22Rv1 (cell line): ENCODE data around the gene MYL7.

Experiments used
- H3K27ac ChIP-seq: fragments of 450-650 bp; 2 replicates; pipeline ENCODE4 v1.5.1; 2017
- CTCF ChIP-seq: fragments of 450-650 bp; IDR thresholded peaks from 2 replicates; pipeline ENCODE4 v1.5.1; 2017; ENCODE audit warnings: mild to moderate bottlenecking
- ZFX ChIP-seq: fragments of 450-650 bp; IDR thresholded peaks from 2 replicates; pipeline ENCODE4 v1.6.1; 2017; ENCODE audit warnings: antibody characterized with exemption, borderline replicate concordance

Gene MYL7

DNA sequence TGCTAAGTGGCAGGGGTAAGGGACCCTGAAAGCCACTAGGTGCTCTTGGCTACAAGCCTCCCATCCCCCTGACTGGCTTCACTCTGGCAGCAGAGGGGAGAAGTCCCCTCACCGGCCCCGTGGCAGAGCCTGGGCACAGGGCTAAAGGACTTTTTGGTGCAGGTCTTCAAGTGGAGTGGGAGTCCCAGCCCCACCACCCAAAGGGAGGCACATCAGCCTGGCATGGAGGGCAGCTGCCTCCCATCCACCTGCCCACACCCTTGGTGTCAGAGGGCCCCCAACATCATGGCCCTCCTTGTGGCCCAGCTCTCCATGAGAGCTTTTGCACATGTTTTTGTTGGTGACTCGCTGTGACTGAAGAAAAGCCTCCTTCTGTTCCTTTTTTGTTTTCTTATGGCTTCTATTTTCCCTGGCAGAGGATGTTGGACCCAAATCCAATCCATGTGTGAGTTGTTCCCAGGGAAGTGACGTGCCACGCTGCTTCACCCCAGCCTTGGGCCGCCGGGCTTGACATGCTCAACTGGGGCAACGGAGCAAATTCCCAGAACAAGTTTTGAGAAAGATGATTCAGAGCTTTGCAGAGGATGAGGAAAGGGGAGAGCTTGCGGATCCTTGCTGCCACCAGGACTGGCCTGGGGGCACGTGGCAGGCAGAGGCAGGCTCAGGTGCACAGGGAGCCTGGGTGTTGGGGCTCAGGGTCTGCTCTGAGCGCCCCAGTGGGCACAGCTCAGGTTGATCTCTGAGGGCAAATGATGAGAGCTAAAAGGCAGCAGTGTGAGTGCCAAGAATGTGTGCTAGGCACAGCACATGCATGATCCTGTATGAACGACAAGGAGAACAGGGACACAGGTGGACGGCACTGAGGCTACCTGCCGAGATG is 38.9 kb downstream of the MYL7 start:
- TF ChIP-seq ZFX (no peak), CTCF (no peak)
- H3K27ac ChIP-seq, result no peak overlapping the region

DNA sequence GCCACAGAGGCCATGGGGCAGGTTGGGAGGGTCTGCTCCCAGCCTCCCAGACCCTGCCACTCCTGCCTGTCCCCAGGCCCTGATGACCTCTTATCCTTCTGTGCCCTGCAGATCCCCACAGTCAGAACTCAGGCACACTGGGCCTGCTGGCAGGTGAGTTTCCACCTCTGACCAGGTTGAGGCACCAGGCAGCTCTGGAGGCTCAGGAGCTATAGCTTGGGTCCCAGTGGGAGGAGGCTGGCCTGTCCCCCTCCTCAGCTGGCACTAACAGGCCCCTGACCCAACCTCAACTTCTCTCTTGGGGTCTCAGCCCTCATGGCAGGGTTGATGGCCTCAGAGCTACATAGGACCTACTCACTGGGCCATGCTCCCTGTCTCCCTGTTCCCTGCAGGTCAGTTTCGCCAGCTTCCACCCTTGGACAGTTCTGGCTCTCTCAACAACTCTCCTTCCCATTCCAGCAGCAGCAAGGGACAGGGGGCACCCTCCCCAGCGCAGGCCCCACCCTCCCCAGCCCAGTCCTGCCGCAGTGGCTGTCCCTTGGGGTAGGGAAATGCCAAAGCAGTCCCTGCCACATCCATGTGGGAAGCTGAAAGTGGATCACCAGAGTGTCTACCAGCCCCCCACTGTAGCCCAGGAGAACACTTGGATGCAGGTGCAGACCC is 39.7 kb downstream of the MYL7 start:
- TF ChIP-seq CTCF (no peak), ZFX (no peak)
- no peak overlapping the region for H3K27ac ChIP-seq

DNA sequence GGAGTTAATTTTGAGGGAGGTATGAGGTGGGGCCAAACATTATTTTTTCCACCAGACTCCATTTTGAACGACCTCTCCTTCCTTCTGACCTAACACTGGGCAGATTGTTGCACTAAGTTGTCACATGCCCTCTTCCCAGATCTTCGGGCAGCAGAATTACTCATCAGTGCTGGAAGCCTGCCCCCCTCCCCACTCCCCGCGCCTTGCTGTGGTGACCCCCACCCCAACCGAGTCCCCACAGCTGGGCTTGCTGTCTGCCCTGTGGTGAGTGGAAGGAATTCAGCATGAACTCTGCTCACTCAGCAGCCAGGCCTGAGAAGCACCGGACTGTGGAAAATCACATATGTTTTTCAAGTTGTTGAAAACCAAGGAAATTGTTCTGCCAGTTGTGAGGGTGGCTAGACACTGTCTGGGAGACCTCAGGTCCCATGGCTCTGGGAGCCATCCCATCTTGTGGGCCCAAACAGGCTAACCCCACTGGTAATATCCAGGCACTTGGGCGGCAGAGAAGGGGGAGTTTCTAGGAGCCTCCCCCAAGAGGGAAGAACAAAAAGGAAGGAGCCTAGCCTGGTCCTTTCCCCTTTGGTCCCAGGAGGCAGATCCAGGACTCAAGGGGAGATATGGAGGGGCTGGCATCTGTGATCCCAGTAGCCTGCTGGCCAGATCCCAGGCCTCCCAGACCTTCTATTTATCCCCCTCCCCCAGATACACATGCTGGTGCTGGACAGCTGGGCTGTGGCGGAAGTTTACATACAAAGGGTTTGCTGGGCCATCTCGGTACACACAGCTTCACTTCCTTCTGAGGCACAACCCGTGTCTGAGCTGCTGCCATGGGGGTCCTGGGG is 40.5 kb downstream of the MYL7 start:
- TF ChIP-seq ZFX, result no peak
- TF ChIP-seq CTCF, result no peak
- H3K27ac ChIP-seq, result no peak overlapping the region

GRCh38 chr7:44099669-44100068 is 41.5 kb downstream of the MYL7 start:
- TF ChIP-seq CTCF, result no peak
- TF ChIP-seq ZFX, result no peak
- no peak overlapping the region for H3K27ac ChIP-seq

DNA sequence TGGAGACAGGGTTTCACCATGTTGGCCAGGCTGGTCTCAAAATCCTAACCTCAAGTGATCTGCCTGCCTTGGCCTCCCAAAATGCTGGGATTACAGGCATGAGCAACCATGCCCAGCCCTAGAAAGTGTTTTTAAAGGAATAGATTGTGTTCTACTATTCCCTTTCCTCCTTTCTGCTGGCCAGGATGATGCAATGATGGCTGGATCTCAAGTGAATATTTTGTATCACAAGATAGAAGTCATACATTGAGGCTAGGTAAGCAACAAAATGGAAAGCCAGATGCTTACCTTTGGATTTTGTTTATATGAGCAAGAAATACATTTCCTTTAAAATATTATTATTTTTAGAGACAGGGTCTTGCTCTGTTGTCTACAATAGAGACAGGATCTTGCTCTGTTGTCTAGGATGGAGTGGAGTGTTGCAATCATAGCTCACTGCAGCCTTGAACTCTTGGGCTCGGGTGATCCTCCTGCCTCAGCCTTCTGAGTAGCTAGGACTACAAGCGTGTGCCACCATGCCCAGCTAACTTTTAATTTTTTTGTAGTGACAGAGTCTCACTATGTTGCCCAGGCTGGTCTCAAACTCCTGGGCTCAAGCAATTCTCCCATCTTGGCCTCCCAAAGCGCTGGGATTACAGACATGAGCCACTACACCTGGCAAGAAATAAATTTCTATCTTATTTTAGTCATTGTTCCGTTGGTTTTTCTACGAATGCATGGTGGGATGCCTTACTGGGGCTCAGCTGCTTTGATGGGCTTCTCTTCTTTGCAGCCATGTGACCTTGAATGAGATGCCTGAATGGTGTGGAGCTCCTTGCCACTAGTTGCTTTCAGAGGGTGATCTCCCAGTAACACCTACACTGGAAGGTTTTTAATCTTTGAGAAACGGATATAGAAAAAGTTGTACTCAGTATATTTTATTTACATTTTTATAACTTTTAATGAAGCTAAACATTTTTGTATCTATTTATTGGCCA is 42.8 kb downstream of the MYL7 start:
- TF ChIP-seq ZFX (no peak), CTCF (no peak)
- H3K27ac ChIP-seq, result no peak overlapping the region
